ENCODE results near the gene CRIP2. TPM values are rescaled to one million over a fixed set of nuclear protein-coding genes. Genes with fewer than 3 reads are reported as not detected.

Gene CRIP2
- total RNA-seq, 3 donors from 2014 or later (not counting 1 experiment from before 2014, with no cell fraction given), result 1.7 to 4.6 (median 2.0) TPM

DNA sequence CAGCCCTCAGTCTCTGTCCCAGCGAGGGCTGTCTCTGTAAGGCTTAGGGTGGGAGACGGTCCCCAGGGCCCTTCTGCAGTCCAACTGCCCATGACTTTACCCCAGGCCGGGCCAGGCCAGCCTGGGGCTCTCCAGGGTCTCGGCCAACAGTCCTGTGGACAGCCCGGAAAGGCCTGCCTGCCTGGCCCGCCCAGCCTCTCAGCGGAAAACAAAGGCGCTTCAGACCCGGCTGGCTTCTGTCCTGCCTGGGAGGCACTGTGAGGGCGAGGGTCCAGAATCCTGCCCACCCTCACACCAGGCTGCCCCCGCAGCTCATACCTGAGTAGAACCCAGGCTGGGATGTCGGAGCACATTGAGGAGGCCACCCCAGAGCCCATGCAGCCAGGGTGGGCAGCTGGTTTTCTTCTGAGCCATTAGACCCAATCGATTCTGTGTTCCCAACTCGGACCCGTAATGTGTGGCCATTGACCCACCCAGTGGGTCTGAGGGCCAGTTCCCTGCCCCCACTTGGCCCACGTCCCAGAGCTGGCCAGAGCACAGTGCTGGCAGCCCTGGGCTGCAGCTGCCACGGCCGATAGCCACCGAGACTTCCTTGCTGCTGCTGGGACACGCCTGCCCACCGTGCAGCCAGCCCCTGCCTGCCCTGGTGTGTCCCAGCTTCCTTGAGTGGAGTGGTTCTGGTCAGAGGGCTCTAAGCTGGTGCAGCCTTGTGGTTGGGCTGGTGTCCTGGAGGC is 1.6 kb downstream of the CRIP2 start:
- no peak for DNase-seq
- Histone ChIP-seq H3K27ac (ENCODE audit: low read length) (no peak overlapping the region), H3K9me3 (ENCODE audit: control insufficient read depth, insufficient read depth, low read length) (no peaks in the 10 kb centered on the region), H3K4me1 (ENCODE audit: control insufficient read depth, insufficient read depth, low read length) (peaks cover 62% of the 10 kb centered on the region), H3K4me3 (ENCODE audit: low read length) (no peak overlapping the region), H3K36me3 (ENCODE audit: control insufficient read depth, insufficient read depth, low read length) (no peaks in the 10 kb centered on the region), H3K27me3 (ENCODE audit: control insufficient read depth, insufficient read depth, low read length) (peaks cover 24% of the 10 kb centered on the region)
- intact Hi-C loops (cut with micrococcal nuclease), result no loop called here
- 51% methylated on average over 21 of the region's 21 CpGs for WGBS (ENCODE audit: insufficient coverage)
- H3K9me3 Mint-ChIP-seq, result no peaks in the 10 kb centered on the region
- H3K27ac Mint-ChIP-seq, result peak overlapping the region in 1 of 2 donors; percentile 89
- no peaks in the 10 kb centered on the region for H3K36me3 Mint-ChIP-seq
- TF ChIP-seq, protein P1, sequence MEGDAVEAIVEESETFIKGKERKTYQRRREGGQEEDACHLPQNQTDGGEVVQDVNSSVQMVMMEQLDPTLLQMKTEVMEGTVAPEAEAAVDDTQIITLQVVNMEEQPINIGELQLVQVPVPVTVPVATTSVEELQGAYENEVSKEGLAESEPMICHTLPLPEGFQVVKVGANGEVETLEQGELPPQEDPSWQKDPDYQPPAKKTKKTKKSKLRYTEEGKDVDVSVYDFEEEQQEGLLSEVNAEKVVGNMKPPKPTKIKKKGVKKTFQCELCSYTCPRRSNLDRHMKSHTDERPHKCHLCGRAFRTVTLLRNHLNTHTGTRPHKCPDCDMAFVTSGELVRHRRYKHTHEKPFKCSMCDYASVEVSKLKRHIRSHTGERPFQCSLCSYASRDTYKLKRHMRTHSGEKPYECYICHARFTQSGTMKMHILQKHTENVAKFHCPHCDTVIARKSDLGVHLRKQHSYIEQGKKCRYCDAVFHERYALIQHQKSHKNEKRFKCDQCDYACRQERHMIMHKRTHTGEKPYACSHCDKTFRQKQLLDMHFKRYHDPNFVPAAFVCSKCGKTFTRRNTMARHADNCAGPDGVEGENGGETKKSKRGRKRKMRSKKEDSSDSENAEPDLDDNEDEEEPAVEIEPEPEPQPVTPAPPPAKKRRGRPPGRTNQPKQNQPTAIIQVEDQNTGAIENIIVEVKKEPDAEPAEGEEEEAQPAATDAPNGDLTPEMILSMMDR (IDR thresholded peaks at IDR 0.05), result no peak
- no peak for ATAC-seq
- H3K27me3 Mint-ChIP-seq (ENCODE audit: low read depth in 2 of 2), result peaks cover 0 to 9% of the 10 kb centered on the region in 2 donors
- H3K4me1 Mint-ChIP-seq, result peaks cover 6 to 39% of the 10 kb centered on the region in 2 donors
- H3K4me3 Mint-ChIP-seq, result peak overlapping the region; percentile 50

- WGBS (ENCODE audit: insufficient coverage), result 50% methylated on average over 16 of the region's 16 CpGs
- intact Hi-C loops (cut with micrococcal nuclease), result no loop called here
- no peak overlapping the region for H3K27ac ChIP-seq (ENCODE audit: low read length)
- Mint-ChIP-seq H3K36me3 (no peaks in the 10 kb centered on the region), H3K27me3 (ENCODE audit: low read depth in 2 of 2) (peaks cover 0 to 9% of the 10 kb centered on the region in 2 donors), H3K4me3 (peak overlapping the region; percentile 68), H3K9me3 (no peaks in the 10 kb centered on the region), H3K27ac (peak overlapping the region; percentile 81 to 89), H3K4me1 (peaks cover 7 to 46% of the 10 kb centered on the region in 2 donors)
- H3K27me3 ChIP-seq (ENCODE audit: control insufficient read depth, insufficient read depth, low read length), result peaks cover 24% of the 10 kb centered on the region
- H3K36me3 ChIP-seq (ENCODE audit: control insufficient read depth, insufficient read depth, low read length), result no peaks in the 10 kb centered on the region
- H3K4me3 ChIP-seq (ENCODE audit: low read length), result no peak overlapping the region
- TF ChIP-seq, protein P1 (IDR thresholded peaks at IDR 0.05), result no peak
- H3K9me3 ChIP-seq (ENCODE audit: control insufficient read depth, insufficient read depth, low read length), result no peaks in the 10 kb centered on the region
- ATAC-seq, result no peak
- DNase-seq, result peak in 1 of 2 donors; percentile 21
- peaks cover 70% of the 10 kb centered on the region for H3K4me1 ChIP-seq (ENCODE audit: control insufficient read depth, insufficient read depth, low read length)
These were observed 2.4 kb downstream of the CRIP2 start for GRCh38 chr14:105476831-105477659.

GRCh38 chr14:105477660-105478397 is 3.2 kb downstream of the CRIP2 start:
- Mint-ChIP-seq H3K4me3 (peak overlapping the region; percentile 68), H3K27me3 (ENCODE audit: low read depth in 2 of 2) (peaks cover 0 to 9% of the 10 kb centered on the region in 2 donors), H3K36me3 (no peaks in the 10 kb centered on the region), H3K27ac (peak overlapping the region; percentile 81 to 89), H3K9me3 (no peaks in the 10 kb centered on the region), H3K4me1 (peaks cover 12 to 54% of the 10 kb centered on the region in 2 donors)
- WGBS (ENCODE audit: insufficient coverage), result 10% methylated on average over 52 of the region's 56 CpGs
- intact Hi-C loops (cut with micrococcal nuclease), result no loop called here
- Histone ChIP-seq H3K36me3 (ENCODE audit: control insufficient read depth, insufficient read depth, low read length) (no peaks in the 10 kb centered on the region), H3K4me1 (ENCODE audit: control insufficient read depth, insufficient read depth, low read length) (peaks cover 77% of the 10 kb centered on the region), H3K4me3 (ENCODE audit: low read length) (no peak overlapping the region), H3K9me3 (ENCODE audit: control insufficient read depth, insufficient read depth, low read length) (no peaks in the 10 kb centered on the region), H3K27ac (ENCODE audit: low read length) (peak overlapping the region; percentile 57), H3K27me3 (ENCODE audit: control insufficient read depth, insufficient read depth, low read length) (peaks cover 24% of the 10 kb centered on the region)
- TF ChIP-seq, protein P1 (IDR thresholded peaks at IDR 0.05), result no peak
- DNase-seq (peak in 1 of 2 donors; percentile 88), ATAC-seq (peak; percentile 8 to 31 (median 26))

All from natural killer cell (primary cell).